ENCODE results near the gene PKD1. TPM values are rescaled to one million over a fixed set of nuclear protein-coding genes. Genes with fewer than 3 reads are reported as not detected.
"Not testable (repeated sequence)": the region's sequence is repeated elsewhere in the genome, so short reads cannot be mapped to it uniquely, and the experiment has no call there.

PKD1 gene
- total and polyA plus RNA-seq, 2 donors (not counting 1 experiment from before 2014, with no cell fraction given): 100 to 116 TPM

DNA sequence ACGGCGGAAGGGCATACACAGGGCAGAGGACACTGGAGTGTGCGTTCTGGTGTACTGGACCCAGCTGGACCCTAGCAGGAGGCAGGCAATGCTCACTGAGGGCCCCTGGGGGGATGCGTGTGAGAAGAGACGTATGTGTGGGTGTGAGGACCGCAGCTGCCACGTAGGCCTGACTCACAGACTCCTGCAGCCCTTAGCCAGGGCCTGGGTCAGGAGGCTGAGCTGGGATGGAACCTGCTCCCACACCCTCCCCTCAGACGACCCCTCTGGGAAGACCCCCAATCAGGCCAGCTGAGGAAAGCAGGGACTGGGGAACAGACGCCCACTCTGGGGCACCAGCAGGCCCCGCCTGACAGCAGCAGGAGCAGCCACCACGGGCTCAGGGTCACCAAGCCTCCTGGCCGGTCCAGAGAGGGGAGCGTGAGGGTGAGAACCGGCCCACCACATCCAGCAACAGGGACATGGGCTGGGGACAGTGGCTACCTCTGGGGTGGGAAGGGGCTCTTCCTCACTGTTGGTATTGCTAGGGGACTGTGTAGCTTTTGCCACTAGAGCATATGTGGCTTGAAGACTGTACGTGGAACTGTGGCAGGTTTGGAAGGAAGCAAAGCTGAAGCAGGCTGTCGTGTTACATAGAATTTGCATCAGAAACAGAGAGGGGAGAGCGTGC, 28.4 kb downstream of the PKD1 start:
- 91% methylated on average over 7 of the region's 17 CpGs for WGBS (ENCODE audit: insufficient coverage)
- ATAC-seq (ENCODE audit: low read depth); H3K4me3 ChIP-seq (ENCODE audit: control extremely low read depth in 1 of 5, extremely low read depth in 1 of 5, insufficient read depth in 1 of 5, low read depth in 2 of 5, low read length in 4 of 5); H3K4me3 Mint-ChIP-seq; H4K20me1 ChIP-seq (ENCODE audit: control insufficient read depth, insufficient read depth, low read length, poor library complexity, severe bottlenecking); POLR2A ChIA-PET; H3K27me3 ChIP-seq (replicated peaks in 1 of 4; ENCODE audit: control extremely low read depth in 1 of 4, control insufficient read depth in 3 of 4, insufficient read depth in 4 of 4, low read length in 3 of 4); H3K27ac ChIP-seq (ENCODE audit: low read length in 2 of 2); intact Hi-C loops (cut with micrococcal nuclease); H3K79me2 ChIP-seq (ENCODE audit: control insufficient read depth, insufficient read depth, low read length); H3K4me1 Mint-ChIP-seq; H3K36me3 ChIP-seq (replicated peaks in 1 of 2; ENCODE audit: control extremely low read depth in 1 of 2, control insufficient read depth in 1 of 2, extremely low read depth in 1 of 2, insufficient read depth in 2 of 2, low read length in 1 of 2); H3K9ac ChIP-seq (ENCODE audit: low read length); CTCF ChIA-PET; H3K9me3 Mint-ChIP-seq (ENCODE audit: insufficient read depth); H3K27ac Mint-ChIP-seq; H3K9me3 ChIP-seq (ENCODE audit: control extremely low read depth in 1 of 3, control insufficient read depth in 2 of 3, insufficient read depth in 1 of 3, low read length in 2 of 3); H3K4me1 ChIP-seq (ENCODE audit: control insufficient read depth in 2 of 2, insufficient read depth in 2 of 2, low read length in 2 of 2); DNase-seq; H3K27me3 Mint-ChIP-seq; H3K4me2 ChIP-seq (replicated peaks; ENCODE audit: low read depth, low read length, poor library complexity, severe bottlenecking); H2AFZ ChIP-seq (ENCODE audit: insufficient read depth, low read depth, low read length, poor library complexity, severe bottlenecking): not testable (repeated sequence)

DNA sequence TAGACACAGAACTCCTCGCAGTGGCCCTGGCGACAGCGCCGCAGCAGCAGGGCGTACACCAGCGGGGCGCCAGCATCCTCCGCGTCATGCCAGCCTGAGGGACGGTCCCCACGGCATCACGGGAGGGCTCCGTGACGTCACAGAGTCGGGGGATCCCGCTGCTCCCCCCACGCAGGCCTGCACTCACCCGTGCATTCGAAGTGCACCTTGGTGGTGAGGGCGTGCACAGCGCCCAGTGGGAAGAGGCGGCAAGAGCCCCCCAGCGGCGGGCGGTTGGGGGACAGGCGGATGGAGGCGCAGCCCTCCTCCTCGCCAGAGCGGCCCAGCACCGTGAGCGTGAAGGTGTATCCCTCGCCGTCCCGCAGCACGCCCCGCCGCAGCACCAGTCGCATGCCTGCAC, 29.5 kb downstream of the PKD1 start:
- H3K27me3 Mint-ChIP-seq; CTCF ChIA-PET; H3K27me3 ChIP-seq (replicated peaks in 1 of 4; ENCODE audit: control extremely low read depth in 1 of 4, control insufficient read depth in 3 of 4, insufficient read depth in 4 of 4, low read length in 3 of 4); ATAC-seq (ENCODE audit: low read depth); H3K27ac Mint-ChIP-seq; H3K9me3 ChIP-seq (ENCODE audit: control extremely low read depth in 1 of 3, control insufficient read depth in 2 of 3, insufficient read depth in 1 of 3, low read length in 2 of 3); H3K27ac ChIP-seq (ENCODE audit: low read length in 2 of 2); POLR2A ChIA-PET; H3K4me1 ChIP-seq (ENCODE audit: control insufficient read depth in 2 of 2, insufficient read depth in 2 of 2, low read length in 2 of 2); H3K9me3 Mint-ChIP-seq (ENCODE audit: insufficient read depth); H3K79me2 ChIP-seq (ENCODE audit: control insufficient read depth, insufficient read depth, low read length); H3K4me3 ChIP-seq (ENCODE audit: control extremely low read depth in 1 of 5, extremely low read depth in 1 of 5, insufficient read depth in 1 of 5, low read depth in 2 of 5, low read length in 4 of 5); H2AFZ ChIP-seq (ENCODE audit: insufficient read depth, low read depth, low read length, poor library complexity, severe bottlenecking); H3K9ac ChIP-seq (ENCODE audit: low read length); H3K36me3 ChIP-seq (replicated peaks in 1 of 2; ENCODE audit: control extremely low read depth in 1 of 2, control insufficient read depth in 1 of 2, extremely low read depth in 1 of 2, insufficient read depth in 2 of 2, low read length in 1 of 2); H4K20me1 ChIP-seq (ENCODE audit: control insufficient read depth, insufficient read depth, low read length, poor library complexity, severe bottlenecking); intact Hi-C loops (cut with micrococcal nuclease); H3K4me2 ChIP-seq (replicated peaks; ENCODE audit: low read depth, low read length, poor library complexity, severe bottlenecking); H3K4me1 Mint-ChIP-seq; H3K4me3 Mint-ChIP-seq; DNase-seq: not testable (repeated sequence)
- WGBS (ENCODE audit: insufficient coverage): 95% methylated on average over 24 of the region's 38 CpGs

DNA sequence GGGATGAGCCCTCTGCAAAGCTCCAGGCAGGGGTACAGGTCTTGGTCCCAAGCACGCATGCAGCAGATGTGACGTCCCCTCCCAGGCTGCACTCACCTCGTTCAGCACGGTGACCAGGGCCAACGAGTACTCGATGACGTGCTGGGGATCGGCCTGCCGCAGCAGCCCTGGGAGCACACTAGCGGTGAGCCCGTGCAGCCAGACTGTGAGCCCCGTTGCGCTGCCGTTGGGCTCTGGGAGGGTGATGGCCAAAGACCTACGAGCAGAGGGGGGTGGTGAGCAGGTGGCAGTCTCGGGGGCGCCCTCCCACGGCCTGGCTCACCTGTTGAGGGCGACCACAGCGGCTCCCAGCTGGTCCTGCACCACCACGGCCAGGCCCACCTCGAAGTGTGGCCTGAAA, 29.9 kb downstream of the PKD1 start:
- H3K79me2 ChIP-seq (ENCODE audit: control insufficient read depth, insufficient read depth, low read length); H3K27me3 Mint-ChIP-seq: not testable (repeated sequence)

DNA sequence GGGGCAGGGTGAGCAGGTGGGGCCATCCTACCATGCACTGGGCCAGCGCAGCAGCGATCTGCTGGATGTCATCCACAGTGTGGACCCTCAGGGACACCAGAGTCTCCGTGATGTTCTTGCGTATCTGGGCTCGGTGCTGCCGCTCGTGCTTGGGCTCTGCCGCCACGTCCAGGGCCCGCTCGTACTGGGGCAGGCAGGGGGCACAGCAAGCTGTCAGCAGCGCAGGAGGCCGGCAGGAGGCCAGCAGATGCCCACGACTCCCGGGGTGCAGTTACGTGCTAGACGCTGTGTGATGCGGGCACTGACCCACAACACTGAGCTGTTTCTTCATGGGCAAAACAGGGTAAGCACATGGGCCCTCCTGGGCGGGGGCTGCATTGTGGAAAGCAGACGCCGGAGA, 30.4 kb downstream of the PKD1 start:
- H3K9ac ChIP-seq (ENCODE audit: low read length); H3K4me1 Mint-ChIP-seq; H2AFZ ChIP-seq (ENCODE audit: insufficient read depth, low read depth, low read length, poor library complexity, severe bottlenecking); H3K9me3 Mint-ChIP-seq (ENCODE audit: insufficient read depth); H3K4me1 ChIP-seq (ENCODE audit: control insufficient read depth in 2 of 2, insufficient read depth in 2 of 2, low read length in 2 of 2); intact Hi-C loops (cut with micrococcal nuclease); DNase-seq; H3K79me2 ChIP-seq (ENCODE audit: control insufficient read depth, insufficient read depth, low read length); H3K27me3 Mint-ChIP-seq; POLR2A ChIA-PET; H4K20me1 ChIP-seq (ENCODE audit: control insufficient read depth, insufficient read depth, low read length, poor library complexity, severe bottlenecking); H3K4me3 Mint-ChIP-seq; H3K27ac ChIP-seq (ENCODE audit: low read length in 2 of 2); H3K4me3 ChIP-seq (ENCODE audit: control extremely low read depth in 1 of 5, extremely low read depth in 1 of 5, insufficient read depth in 1 of 5, low read depth in 2 of 5, low read length in 4 of 5); H3K4me2 ChIP-seq (replicated peaks; ENCODE audit: low read depth, low read length, poor library complexity, severe bottlenecking); H3K27ac Mint-ChIP-seq; ATAC-seq (ENCODE audit: low read depth); H3K36me3 ChIP-seq (replicated peaks in 1 of 2; ENCODE audit: control extremely low read depth in 1 of 2, control insufficient read depth in 1 of 2, extremely low read depth in 1 of 2, insufficient read depth in 2 of 2, low read length in 1 of 2); H3K27me3 ChIP-seq (replicated peaks in 1 of 4; ENCODE audit: control extremely low read depth in 1 of 4, control insufficient read depth in 3 of 4, insufficient read depth in 4 of 4, low read length in 3 of 4); CTCF ChIA-PET; H3K9me3 ChIP-seq (ENCODE audit: control extremely low read depth in 1 of 3, control insufficient read depth in 2 of 3, insufficient read depth in 1 of 3, low read length in 2 of 3): not testable (repeated sequence)
- WGBS (ENCODE audit: insufficient coverage): 97% methylated on average over 21 of the region's 21 CpGs

More for the DNA sequence above, 29.9 kb downstream of the PKD1 start:
- H4K20me1 ChIP-seq (ENCODE audit: control insufficient read depth, insufficient read depth, low read length, poor library complexity, severe bottlenecking); H3K27ac ChIP-seq (ENCODE audit: low read length in 2 of 2); CTCF ChIA-PET; H3K9me3 Mint-ChIP-seq (ENCODE audit: insufficient read depth); H3K27me3 ChIP-seq (replicated peaks in 1 of 4; ENCODE audit: control extremely low read depth in 1 of 4, control insufficient read depth in 3 of 4, insufficient read depth in 4 of 4, low read length in 3 of 4); H3K4me1 Mint-ChIP-seq; H3K9ac ChIP-seq (ENCODE audit: low read length); DNase-seq; H3K4me1 ChIP-seq (ENCODE audit: control insufficient read depth in 2 of 2, insufficient read depth in 2 of 2, low read length in 2 of 2); H3K4me3 ChIP-seq (ENCODE audit: control extremely low read depth in 1 of 5, extremely low read depth in 1 of 5, insufficient read depth in 1 of 5, low read depth in 2 of 5, low read length in 4 of 5); ATAC-seq (ENCODE audit: low read depth); intact Hi-C loops (cut with micrococcal nuclease); H3K4me2 ChIP-seq (replicated peaks; ENCODE audit: low read depth, low read length, poor library complexity, severe bottlenecking); H3K4me3 Mint-ChIP-seq; H2AFZ ChIP-seq (ENCODE audit: insufficient read depth, low read depth, low read length, poor library complexity, severe bottlenecking); H3K27ac Mint-ChIP-seq; H3K9me3 ChIP-seq (ENCODE audit: control extremely low read depth in 1 of 3, control insufficient read depth in 2 of 3, insufficient read depth in 1 of 3, low read length in 2 of 3); H3K36me3 ChIP-seq (replicated peaks in 1 of 2; ENCODE audit: control extremely low read depth in 1 of 2, control insufficient read depth in 1 of 2, extremely low read depth in 1 of 2, insufficient read depth in 2 of 2, low read length in 1 of 2); POLR2A ChIA-PET: not testable (repeated sequence)
- WGBS (ENCODE audit: insufficient coverage): 93% methylated on average over 8 of the region's 22 CpGs

Data from B cell (primary cell).